GM18526 (cell line): Measurements from ENCODE around the gene GPRIN3.

Experiments
- POLR2A ChIP-seq: IDR thresholded peaks from 3 replicates; pipeline ENCODE4 v1.6.1; 2011; ENCODE audit not compliant: insufficient read length; ENCODE audit errors: extremely low read depth

The GPRIN3 gene

DNA sequence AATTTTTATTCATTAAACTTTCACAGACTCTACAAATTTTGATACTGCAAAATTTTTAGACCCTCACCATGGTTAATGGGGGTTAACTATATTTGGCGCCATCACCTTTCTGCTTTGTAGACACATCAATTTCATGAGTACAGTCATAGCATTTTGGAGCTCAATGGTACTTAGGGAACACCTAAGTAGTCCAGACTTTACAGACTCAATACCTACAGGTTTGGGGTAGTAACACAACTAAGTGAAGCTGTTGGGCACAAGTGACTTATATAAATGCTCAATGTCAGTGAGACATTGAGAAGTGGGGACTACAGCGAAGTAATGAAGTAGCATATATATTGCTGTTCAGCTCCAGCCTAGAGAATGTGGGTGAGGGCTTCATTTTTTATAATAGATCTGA lies 7.5 kb downstream of the GPRIN3 start:
- no peak for TF ChIP-seq POLR2A

DNA sequence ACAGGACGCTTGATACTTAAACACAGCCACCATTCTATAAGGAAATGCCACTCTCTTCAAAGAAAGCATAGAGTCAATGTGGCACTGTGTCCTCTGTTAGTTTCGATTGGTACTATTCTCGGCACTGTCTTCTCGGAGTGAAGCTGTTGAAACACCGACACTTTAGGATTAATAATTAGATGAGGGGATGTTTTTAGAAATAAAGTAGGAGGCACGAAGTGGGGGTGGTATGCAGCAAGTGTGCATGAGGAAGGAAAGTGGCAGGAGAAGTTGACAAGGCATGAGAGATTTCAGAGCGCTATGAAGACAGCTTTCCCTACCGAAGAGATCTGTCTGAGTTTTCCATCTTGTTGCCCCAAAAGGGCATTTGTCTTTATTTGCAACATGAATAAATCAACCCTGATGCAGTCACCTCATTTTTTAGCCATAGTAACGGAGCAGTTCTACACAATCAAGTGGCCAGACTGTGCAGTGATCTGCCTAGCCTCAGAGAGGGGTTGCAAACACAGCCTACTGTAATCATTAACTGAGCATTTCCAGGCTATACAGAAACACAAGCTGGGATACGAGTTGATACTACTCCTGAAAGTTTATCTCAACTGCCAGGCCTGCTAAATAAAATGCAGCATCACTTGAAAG lies 8.3 kb downstream of the GPRIN3 start:
- no peak for TF ChIP-seq POLR2A

DNA sequence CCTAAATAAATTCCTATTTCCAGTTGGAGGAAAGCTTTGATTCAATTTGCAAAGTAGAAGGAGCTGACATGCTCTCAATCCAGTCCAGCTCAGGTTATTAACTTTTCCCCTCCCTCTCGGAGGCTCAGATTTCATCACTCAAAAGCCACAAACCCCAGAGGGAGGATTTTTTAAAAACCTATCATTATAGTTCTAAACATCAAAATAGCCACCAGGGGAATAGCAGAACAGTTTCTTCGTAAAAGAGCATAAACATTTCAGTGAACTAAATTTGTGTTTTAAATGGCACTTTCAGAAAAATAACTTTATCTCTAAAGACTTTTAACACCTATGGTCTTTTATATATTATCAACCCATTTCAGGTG lies 8.8 kb downstream of the GPRIN3 start:
- TF ChIP-seq POLR2A: no peak

DNA sequence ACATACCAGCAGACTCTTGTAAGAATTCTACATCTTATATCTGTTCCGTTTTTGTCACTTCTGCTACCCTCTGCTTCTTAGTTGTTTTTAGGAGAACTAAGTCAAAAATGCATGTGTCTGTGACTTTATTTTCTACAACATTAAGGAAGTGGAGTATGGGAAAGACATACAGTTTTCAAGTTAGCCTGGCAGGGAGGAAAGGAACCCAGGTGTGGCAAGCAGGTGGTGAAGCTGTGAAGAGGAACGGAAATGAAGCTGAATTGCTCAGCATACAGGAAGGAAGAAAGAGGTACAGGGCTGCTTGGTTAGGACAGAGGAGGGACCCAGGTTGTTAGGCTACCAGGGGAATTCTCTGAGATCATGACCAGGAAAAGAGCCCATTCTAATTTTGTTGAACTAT lies 9.4 kb downstream of the GPRIN3 start:
- TF ChIP-seq POLR2A: no peak

GRCh38 chr4:89296896-89297295 lies 10.7 kb downstream of the GPRIN3 start:
- TF ChIP-seq POLR2A: no peak

GRCh38 chr4:89296399-89296798 lies 11.2 kb downstream of the GPRIN3 start:
- TF ChIP-seq POLR2A: no peak

DNA sequence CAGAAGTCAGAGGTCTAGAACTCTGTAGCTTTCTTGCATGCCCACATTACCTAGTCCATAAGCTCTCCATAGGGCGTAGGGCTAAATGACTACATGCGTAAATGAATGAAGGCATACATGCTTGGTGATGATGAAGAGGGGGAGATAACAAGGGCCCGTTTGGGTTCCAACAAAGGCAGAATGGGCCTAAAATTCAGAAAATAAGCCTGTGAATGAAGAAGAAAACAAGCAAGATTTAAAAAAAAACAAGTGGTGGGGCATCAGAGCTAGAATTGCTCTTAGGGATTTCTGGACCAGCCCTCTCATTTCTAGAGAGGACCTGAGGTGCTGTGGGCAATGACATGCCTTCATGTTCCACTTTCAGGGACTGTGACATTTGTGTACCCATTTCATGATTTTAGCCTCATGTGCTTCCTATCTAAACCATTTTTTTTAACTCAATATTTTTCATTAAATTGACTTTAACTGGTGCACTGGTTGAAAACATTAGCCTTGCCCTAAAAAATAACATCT lies 12.1 kb downstream of the GPRIN3 start:
- TF ChIP-seq POLR2A: no peak

DNA sequence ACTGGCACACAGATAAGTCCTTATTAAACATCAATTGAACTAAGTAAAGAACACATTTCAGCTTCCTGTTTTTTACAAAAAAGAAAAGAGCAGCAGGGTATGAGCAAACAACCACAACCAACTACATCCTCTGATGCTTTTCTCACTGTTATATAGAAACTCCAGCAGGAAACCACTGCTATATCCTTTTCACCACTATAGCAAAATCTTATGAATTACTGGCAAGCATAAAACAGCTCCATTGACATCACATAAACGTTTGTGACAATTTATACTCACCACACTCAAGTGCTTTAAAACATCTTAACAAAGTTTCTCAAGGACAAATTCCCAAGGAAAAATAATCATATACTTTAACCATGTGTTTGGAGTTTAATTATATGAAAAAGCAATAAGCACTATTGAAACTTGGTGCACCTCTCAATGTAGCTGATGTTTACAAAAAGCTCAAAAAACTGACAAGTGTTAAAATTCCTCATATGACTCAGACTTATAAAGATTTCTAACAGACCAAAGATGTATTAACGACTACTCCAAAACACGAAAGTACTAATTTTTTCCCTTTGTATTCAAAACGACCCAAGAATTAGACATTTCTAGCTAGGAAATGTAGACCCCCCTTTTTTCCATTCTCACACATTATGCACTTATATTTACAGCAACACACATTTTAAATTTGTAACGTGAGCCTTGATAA lies 12.9 kb downstream of the GPRIN3 start:
- TF ChIP-seq POLR2A: no peak

DNA sequence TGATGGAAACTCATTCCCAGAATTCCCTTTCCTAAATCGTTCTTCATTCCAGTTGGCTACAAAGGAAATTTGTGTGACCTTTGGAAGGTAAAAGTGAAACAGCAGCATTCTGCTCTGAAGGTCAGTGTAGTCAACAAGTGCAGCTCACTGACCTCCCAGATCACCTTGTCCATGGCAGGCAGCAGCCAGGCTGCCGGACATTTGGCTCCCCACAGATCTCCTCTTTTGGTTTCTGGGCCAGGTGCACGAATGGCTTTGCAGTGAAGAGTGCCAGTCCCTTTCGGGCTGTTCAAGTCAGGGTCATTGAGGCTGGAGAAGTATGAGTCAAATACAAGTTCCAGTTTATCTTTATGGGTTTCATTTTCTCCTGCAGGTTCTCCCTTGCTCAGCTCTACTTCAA lies 14.3 kb downstream of the GPRIN3 start:
- TF ChIP-seq POLR2A: no peak

- TF ChIP-seq POLR2A: no peak
Observed at GRCh38 chr4:89290727-89291516, 16.7 kb downstream of the GPRIN3 start.

- TF ChIP-seq POLR2A: no peak
Observed at GRCh38 chr4:89289312-89289711, 18.3 kb downstream of the GPRIN3 start.

DNA sequence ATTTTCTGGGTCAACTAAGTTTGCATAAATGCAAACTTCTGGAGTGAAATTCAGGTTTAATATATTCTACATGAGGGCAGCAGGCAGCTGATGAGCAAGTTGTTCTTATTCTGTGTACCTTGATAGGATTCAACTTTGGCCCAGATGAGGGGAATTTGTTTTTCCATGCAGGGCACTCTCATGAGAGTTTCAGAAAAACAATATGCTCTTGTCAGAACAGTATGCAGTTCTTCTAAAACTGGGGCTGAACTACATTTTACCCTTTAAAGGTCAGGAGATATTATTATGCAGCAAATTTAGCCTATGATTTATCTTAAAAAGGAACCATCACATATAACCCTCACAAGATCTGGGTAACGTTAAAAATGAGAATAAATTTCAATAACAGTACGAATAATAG lies 19.2 kb downstream of the GPRIN3 start:
- no peak for TF ChIP-seq POLR2A

- no peak for TF ChIP-seq POLR2A
Observed at GRCh38 chr4:89287945-89288344, 19.7 kb downstream of the GPRIN3 start.

- TF ChIP-seq POLR2A: no peak
Observed at GRCh38 chr4:89285745-89286144, 21.9 kb downstream of the GPRIN3 start.

DNA sequence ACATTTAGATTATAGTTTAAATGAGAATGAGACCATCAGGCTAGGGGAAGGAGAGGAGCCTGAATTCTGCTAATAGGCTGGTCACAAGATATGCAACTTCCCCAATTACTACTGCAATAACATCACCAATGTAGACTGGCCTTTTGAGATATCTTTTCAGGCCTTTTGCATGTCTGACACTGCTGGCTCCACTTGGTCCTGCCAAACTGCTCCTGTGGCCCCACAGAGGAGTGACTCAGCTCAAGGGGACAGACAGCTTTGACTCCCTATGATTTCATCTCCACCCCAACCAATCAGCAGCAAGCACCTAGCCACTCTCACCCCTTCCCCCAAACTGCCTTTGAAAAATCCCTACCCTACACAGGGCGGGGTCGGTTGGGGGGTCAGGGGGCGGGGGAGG lies 22.8 kb downstream of the GPRIN3 start:
- no peak for TF ChIP-seq POLR2A

DNA sequence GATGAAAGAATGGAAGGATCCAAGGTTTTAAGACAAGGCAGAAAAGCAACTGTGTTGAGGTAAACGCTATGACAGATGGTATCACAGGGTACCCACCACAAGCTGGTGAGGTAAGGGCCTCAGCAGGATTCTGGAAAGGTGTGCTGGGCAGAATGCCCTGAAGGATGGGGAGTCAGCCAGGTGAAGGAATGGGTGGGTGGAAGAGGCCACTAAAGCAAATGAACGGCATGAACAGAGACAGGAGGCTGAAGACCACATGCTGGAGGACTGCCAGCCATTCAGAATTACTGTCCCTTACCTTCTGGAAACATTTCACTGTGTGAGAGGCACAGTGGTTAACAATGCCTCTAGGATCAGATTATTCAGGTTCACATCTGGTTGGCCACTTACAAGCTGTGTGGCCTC lies 23.6 kb downstream of the GPRIN3 start:
- no peak for TF ChIP-seq POLR2A
